Stimulated activated CD8-positive, alpha-beta memory T cell treated with anti-CD3 and anti-CD28 coated beads, Interleukin-12 subunit alpha, Interleukin-12 subunit beta, amount 100 ng/mL, for 1 hour (primary cell): Measurements from ENCODE around the gene NLRP7.
"Not testable (repeated sequence)": the region's sequence is repeated elsewhere in the genome, so short reads cannot be mapped to it uniquely, and the experiment has no call there.

Experiments used
- DNase-seq: peaks from one replicate; pipeline ENCODE4 v3.0.0-alpha.2; 2020; ENCODE audit warnings: low read depth

NLRP7 gene

GRCh38 chr19:54919646-54920563 lies 27.4 kb downstream of the NLRP7 start:
- DNase-seq: not testable (repeated sequence)

GRCh38 chr19:54918499-54918898 lies 28.8 kb downstream of the NLRP7 start:
- no peak for DNase-seq

- no peak for DNase-seq
Observed at GRCh38 chr19:54916822-54917221, 30.5 kb downstream of the NLRP7 start.

GRCh38 chr19:54907899-54908298 lies 39.4 kb downstream of the NLRP7 start:
- not testable (repeated sequence) for DNase-seq

GRCh38 chr19:54906819-54907218 lies 40.5 kb downstream of the NLRP7 start:
- no peak for DNase-seq

GRCh38 chr19:54905803-54906511 lies 41.4 kb downstream of the NLRP7 start, which contains the start of gene NCR1:
NCR1 (plus strand) TSS chr19:54906148; CDS start chr19:54906188, 40 bp downstream.
- DNase-seq: peak; percentile 27

GRCh38 chr19:54905421-54905802 lies 41.9 kb downstream of the NLRP7 start:
- DNase-seq: no peak

GRCh38 chr19:54904261-54904660 lies 43.1 kb downstream of the NLRP7 start:
- DNase-seq: not testable (repeated sequence)

- no peak for DNase-seq
Observed at GRCh38 chr19:54903303-54903702, 44.0 kb downstream of the NLRP7 start.

- no peak for DNase-seq
Observed at GRCh38 chr19:54902061-54902460, 45.3 kb downstream of the NLRP7 start.

GRCh38 chr19:54901153-54901552 lies 46.2 kb downstream of the NLRP7 start:
- not testable (repeated sequence) for DNase-seq

- DNase-seq: not testable (repeated sequence)
Observed at GRCh38 chr19:54899646-54900045, 47.7 kb downstream of the NLRP7 start.

GRCh38 chr19:54898685-54899084 lies 48.6 kb downstream of the NLRP7 start:
- not testable (repeated sequence) for DNase-seq

GRCh38 chr19:54896036-54896435 lies 51.3 kb downstream of the NLRP7 start:
- DNase-seq: no peak

GRCh38 chr19:54894106-54894505 lies 53.2 kb downstream of the NLRP7 start:
- DNase-seq: not testable (repeated sequence)

GRCh38 chr19:54893406-54893805 lies 53.9 kb downstream of the NLRP7 start:
- DNase-seq: no peak

- no peak for DNase-seq
Observed at GRCh38 chr19:54889566-54889965, 57.8 kb downstream of the NLRP7 start.

- DNase-seq: no peak
Observed at GRCh38 chr19:54888239-54888638, 59.1 kb downstream of the NLRP7 start.

GRCh38 chr19:54883228-54883627 lies 64.1 kb downstream of the NLRP7 start:
- no peak for DNase-seq

- no peak for DNase-seq
Observed at GRCh38 chr19:54882758-54883157, 64.6 kb downstream of the NLRP7 start.

GRCh38 chr19:54881884-54882283 lies 65.4 kb downstream of the NLRP7 start:
- no peak for DNase-seq

GRCh38 chr19:54877471-54877870 lies 69.9 kb downstream of the NLRP7 start:
- no peak for DNase-seq

GRCh38 chr19:54875506-54875905 lies 71.8 kb downstream of the NLRP7 start:
- no peak for DNase-seq
